ENCODE measurements around the gene KHNYN.

KHNYN gene

GRCh38 chr14:24392325-24393091, 37.2 kb upstream of the KHNYN start:
- Histone ChIP-seq H3K9me3 (ENCODE audit: control insufficient read depth in 1 of 2, low read length in 2 of 2) (no peaks in the 10 kb centered on the region), H3K27me3 (ENCODE audit: low read depth, low read length) (no peaks in the 10 kb centered on the region), H3K36me3 (ENCODE audit: control insufficient read depth in 1 of 2, insufficient read depth in 2 of 2, low read length in 2 of 2) (no peaks in the 10 kb centered on the region), H3K27ac (ENCODE audit: low read length) (no peak overlapping the region), H3K4me3 (ENCODE audit: low read depth in 1 of 2, low read length in 2 of 2) (no peak overlapping the region), H3K4me1 (ENCODE audit: control insufficient read depth in 1 of 2, insufficient read depth in 2 of 2, low read length in 2 of 2) (no peaks in the 10 kb centered on the region)

- Histone ChIP-seq H3K9me3 (ENCODE audit: control insufficient read depth in 1 of 2, low read length in 2 of 2) (no peaks in the 10 kb centered on the region), H3K4me1 (ENCODE audit: control insufficient read depth in 1 of 2, insufficient read depth in 2 of 2, low read length in 2 of 2) (peaks cover 0 to 11% of the 10 kb centered on the region in 2 donors), H3K36me3 (ENCODE audit: control insufficient read depth in 1 of 2, insufficient read depth in 2 of 2, low read length in 2 of 2) (no peaks in the 10 kb centered on the region), H3K4me3 (ENCODE audit: low read depth in 1 of 2, low read length in 2 of 2) (no peak overlapping the region), H3K27me3 (ENCODE audit: low read depth, low read length) (no peaks in the 10 kb centered on the region), H3K27ac (ENCODE audit: low read length) (no peak overlapping the region)
Measured at GRCh38 chr14:24394275-24394674, 35.5 kb upstream of the KHNYN start.

- no peak overlapping the region for H3K4me3 ChIP-seq (ENCODE audit: low read depth in 1 of 2, low read length in 2 of 2)
- peaks cover 0 to 24% of the 10 kb centered on the region in 2 donors for H3K4me1 ChIP-seq (ENCODE audit: control insufficient read depth in 1 of 2, insufficient read depth in 2 of 2, low read length in 2 of 2)
- no peaks in the 10 kb centered on the region for H3K36me3 ChIP-seq (ENCODE audit: control insufficient read depth in 1 of 2, insufficient read depth in 2 of 2, low read length in 2 of 2)
- no peaks in the 10 kb centered on the region for H3K9me3 ChIP-seq (ENCODE audit: control insufficient read depth in 1 of 2, low read length in 2 of 2)
- H3K27ac ChIP-seq (ENCODE audit: low read length) = no peak overlapping the region
- H3K27me3 ChIP-seq (ENCODE audit: low read depth, low read length) = no peaks in the 10 kb centered on the region
Measured at GRCh38 chr14:24395609-24396582, 33.9 kb upstream of the KHNYN start.

- Histone ChIP-seq H3K36me3 (ENCODE audit: control insufficient read depth in 1 of 2, insufficient read depth in 2 of 2, low read length in 2 of 2) (no peaks in the 10 kb centered on the region), H3K4me3 (ENCODE audit: low read depth in 1 of 2, low read length in 2 of 2) (no peak overlapping the region), H3K27me3 (ENCODE audit: low read depth, low read length) (no peaks in the 10 kb centered on the region), H3K9me3 (ENCODE audit: control insufficient read depth in 1 of 2, low read length in 2 of 2) (no peaks in the 10 kb centered on the region), H3K27ac (ENCODE audit: low read length) (no peak overlapping the region), H3K4me1 (ENCODE audit: control insufficient read depth in 1 of 2, insufficient read depth in 2 of 2, low read length in 2 of 2) (peaks cover 0 to 29% of the 10 kb centered on the region in 2 donors)
Measured at GRCh38 chr14:24397639-24398292, 32.0 kb upstream of the KHNYN start.

GRCh38 chr14:24398293-24398652, 31.5 kb upstream of the KHNYN start:
- Histone ChIP-seq H3K9me3 (ENCODE audit: control insufficient read depth in 1 of 2, low read length in 2 of 2) (no peaks in the 10 kb centered on the region), H3K36me3 (ENCODE audit: control insufficient read depth in 1 of 2, insufficient read depth in 2 of 2, low read length in 2 of 2) (no peaks in the 10 kb centered on the region), H3K4me3 (ENCODE audit: low read depth in 1 of 2, low read length in 2 of 2) (peak overlapping the region in 1 of 2 donors; percentile 78), H3K4me1 (ENCODE audit: control insufficient read depth in 1 of 2, insufficient read depth in 2 of 2, low read length in 2 of 2) (peaks cover 4 to 34% of the 10 kb centered on the region in 2 donors), H3K27me3 (ENCODE audit: low read depth, low read length) (no peaks in the 10 kb centered on the region), H3K27ac (ENCODE audit: low read length) (no peak overlapping the region)

GRCh38 chr14:24398653-24399446, 30.9 kb upstream of the KHNYN start, which contains the start of gene NYNRIN:
TSS of gene NYNRIN (plus strand) at chr14:24399003. CDS start at chr14:24399247, 244 bp downstream.
- no peak within 1 kb of the TSS for H3K27ac ChIP-seq (ENCODE audit: low read length)
- peak within 1 kb of the TSS; percentile 62 to 78 for H3K4me3 ChIP-seq (ENCODE audit: low read depth in 1 of 2, low read length in 2 of 2)
- H3K9me3 ChIP-seq (ENCODE audit: control insufficient read depth in 1 of 2, low read length in 2 of 2) = no peaks in the 10 kb centered on the region
- H3K4me1 ChIP-seq (ENCODE audit: control insufficient read depth in 1 of 2, insufficient read depth in 2 of 2, low read length in 2 of 2) = peaks cover 4 to 39% of the 10 kb centered on the region in 2 donors
- H3K36me3 ChIP-seq (ENCODE audit: control insufficient read depth in 1 of 2, insufficient read depth in 2 of 2, low read length in 2 of 2) = no peaks in the 10 kb centered on the region
- H3K27me3 ChIP-seq (ENCODE audit: low read depth, low read length) = no peaks in the 10 kb centered on the region

- H3K27ac ChIP-seq (ENCODE audit: low read length) = no peak overlapping the region
- peak overlapping the region; percentile 62 to 78 for H3K4me3 ChIP-seq (ENCODE audit: low read depth in 1 of 2, low read length in 2 of 2)
- no peaks in the 10 kb centered on the region for H3K27me3 ChIP-seq (ENCODE audit: low read depth, low read length)
- H3K9me3 ChIP-seq (ENCODE audit: control insufficient read depth in 1 of 2, low read length in 2 of 2) = no peaks in the 10 kb centered on the region
- H3K4me1 ChIP-seq (ENCODE audit: control insufficient read depth in 1 of 2, insufficient read depth in 2 of 2, low read length in 2 of 2) = peaks cover 4 to 39% of the 10 kb centered on the region in 2 donors
- H3K36me3 ChIP-seq (ENCODE audit: control insufficient read depth in 1 of 2, insufficient read depth in 2 of 2, low read length in 2 of 2) = no peaks in the 10 kb centered on the region
Measured at GRCh38 chr14:24399447-24399822, 30.3 kb upstream of the KHNYN start.

- no peaks in the 10 kb centered on the region for H3K36me3 ChIP-seq (ENCODE audit: control insufficient read depth in 1 of 2, insufficient read depth in 2 of 2, low read length in 2 of 2)
- no peaks in the 10 kb centered on the region for H3K27me3 ChIP-seq (ENCODE audit: low read depth, low read length)
- peaks cover 4 to 39% of the 10 kb centered on the region in 2 donors for H3K4me1 ChIP-seq (ENCODE audit: control insufficient read depth in 1 of 2, insufficient read depth in 2 of 2, low read length in 2 of 2)
- H3K27ac ChIP-seq (ENCODE audit: low read length) = no peak overlapping the region
- no peaks in the 10 kb centered on the region for H3K9me3 ChIP-seq (ENCODE audit: control insufficient read depth in 1 of 2, low read length in 2 of 2)
- peak overlapping the region; percentile 62 to 78 for H3K4me3 ChIP-seq (ENCODE audit: low read depth in 1 of 2, low read length in 2 of 2)
Measured at GRCh38 chr14:24399999-24400718, 29.6 kb upstream of the KHNYN start.

GRCh38 chr14:24401810-24402702, 27.7 kb upstream of the KHNYN start:
- H3K9me3 ChIP-seq (ENCODE audit: control insufficient read depth in 1 of 2, low read length in 2 of 2) = no peaks in the 10 kb centered on the region
- no peak overlapping the region for H3K27ac ChIP-seq (ENCODE audit: low read length)
- H3K4me3 ChIP-seq (ENCODE audit: low read depth in 1 of 2, low read length in 2 of 2) = no peak overlapping the region
- no peaks in the 10 kb centered on the region for H3K27me3 ChIP-seq (ENCODE audit: low read depth, low read length)
- peaks cover 4 to 39% of the 10 kb centered on the region in 2 donors for H3K4me1 ChIP-seq (ENCODE audit: control insufficient read depth in 1 of 2, insufficient read depth in 2 of 2, low read length in 2 of 2)
- H3K36me3 ChIP-seq (ENCODE audit: control insufficient read depth in 1 of 2, insufficient read depth in 2 of 2, low read length in 2 of 2) = peaks cover 0 to 3% of the 10 kb centered on the region in 2 donors
